EL (cell line): ENCODE measurements around the gene SPAG6.
A peak's percentile ranks its signal among the peaks of the same experiment; 100 is the strongest.
"Not testable (repeated sequence)": the region's sequence is repeated elsewhere in the genome, so short reads cannot be mapped to it uniquely, and the experiment has no call there.

Experiments
- DNase-seq: peaks from one replicate; pipeline ENCODE4 v3.0.0-alpha.2; 2016

The SPAG6 gene

GRCh38 chr10:22343731-22344130 is 1.6 kb upstream of the SPAG6 start:
- no peak for DNase-seq

- DNase-seq = no peak
Measured at GRCh38 chr10:22344249-22344648, 1.0 kb upstream of the SPAG6 start.

- no peak for DNase-seq
Measured at GRCh38 chr10:22344781-22345300, 455 bp upstream of the SPAG6 start.

- DNase-seq = no peak
Measured at GRCh38 chr10:22346096-22346661, 883 bp downstream of the SPAG6 start.

- DNase-seq = no peak
Measured at GRCh38 chr10:22349755-22350154, 4.5 kb downstream of the SPAG6 start.

- no peak for DNase-seq
Measured at GRCh38 chr10:22351131-22351703, 5.9 kb downstream of the SPAG6 start.

- DNase-seq = no peak
Measured at GRCh38 chr10:22356324-22356873, 11.1 kb downstream of the SPAG6 start.

- not testable (repeated sequence) for DNase-seq
Measured at GRCh38 chr10:22357770-22358169, 12.5 kb downstream of the SPAG6 start.

GRCh38 chr10:22363305-22363704 is 18.0 kb downstream of the SPAG6 start:
- DNase-seq = no peak

- no peak for DNase-seq
Measured at GRCh38 chr10:22364407-22365140, 19.3 kb downstream of the SPAG6 start.

- no peak for DNase-seq
Measured at GRCh38 chr10:22365233-22365632, 19.9 kb downstream of the SPAG6 start.

GRCh38 chr10:22365644-22366434 is 20.5 kb downstream of the SPAG6 start:
- DNase-seq = no peak

- no peak for DNase-seq
Measured at GRCh38 chr10:22366435-22366703, 21.1 kb downstream of the SPAG6 start.

- no peak for DNase-seq
Measured at GRCh38 chr10:22366771-22367170, 21.5 kb downstream of the SPAG6 start.

GRCh38 chr10:22367471-22367870 is 22.2 kb downstream of the SPAG6 start:
- DNase-seq = no peak

- DNase-seq = no peak
Measured at GRCh38 chr10:22368402-22368801, 23.1 kb downstream of the SPAG6 start.

- DNase-seq = no peak
Measured at GRCh38 chr10:22368981-22369380, 23.7 kb downstream of the SPAG6 start.

- peak; percentile 6 for DNase-seq
Measured at GRCh38 chr10:22369434-22370072, 24.3 kb downstream of the SPAG6 start.

- no peak for DNase-seq
Measured at GRCh38 chr10:22370320-22370719, 25.0 kb downstream of the SPAG6 start.

- no peak for DNase-seq
Measured at GRCh38 chr10:22372298-22372697, 27.0 kb downstream of the SPAG6 start.

- DNase-seq = no peak
Measured at GRCh38 chr10:22372917-22373316, 27.6 kb downstream of the SPAG6 start.

- DNase-seq = no peak
Measured at GRCh38 chr10:22374489-22375126, 29.3 kb downstream of the SPAG6 start.
